HL-60 (cell line): ENCODE data around the gene SMOC1.

Source experiments
- POLR2AphosphoS5 ChIP-seq: IDR thresholded peaks from 2 replicates; pipeline ENCODE4 v1.6.1; 2012; ENCODE audit warnings: low read depth
- TF ChIP-seq, protein P1 (sequence below): IDR thresholded peaks from one replicate; pipeline ENCODE4 v1.5.1; 2011; ENCODE audit warnings: low read length, control low read depth, inconsistent platforms; ENCODE audit not compliant: insufficient read depth
- TF ChIP-seq, protein P2 (sequence below): IDR thresholded peaks from 2 replicates; pipeline ENCODE4 v1.6.1; 2012; ENCODE audit warnings: low read depth; ENCODE audit not compliant: insufficient replicate concordance

DNA sequence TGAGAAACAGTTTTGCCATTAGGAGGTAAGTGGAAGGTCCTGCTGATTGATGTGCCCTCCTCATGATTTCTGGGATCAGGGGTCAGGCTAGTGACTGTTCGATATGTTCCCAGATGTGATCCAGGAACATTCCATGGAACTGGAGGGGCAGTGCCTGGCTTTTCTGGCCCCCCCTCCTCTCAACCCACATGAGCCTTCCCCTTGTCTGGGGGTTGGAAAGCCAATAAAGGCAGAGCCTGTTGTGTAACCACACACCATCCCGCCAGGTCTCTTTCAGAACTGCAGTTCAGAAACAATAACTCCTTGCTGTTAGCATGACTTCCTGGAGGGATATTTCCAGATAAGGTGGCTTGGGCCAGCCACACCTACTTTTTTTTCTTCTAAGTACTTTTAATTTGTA lies 17.8 kb downstream of the SMOC1 start:
- TF ChIP-seq, protein P1, sequence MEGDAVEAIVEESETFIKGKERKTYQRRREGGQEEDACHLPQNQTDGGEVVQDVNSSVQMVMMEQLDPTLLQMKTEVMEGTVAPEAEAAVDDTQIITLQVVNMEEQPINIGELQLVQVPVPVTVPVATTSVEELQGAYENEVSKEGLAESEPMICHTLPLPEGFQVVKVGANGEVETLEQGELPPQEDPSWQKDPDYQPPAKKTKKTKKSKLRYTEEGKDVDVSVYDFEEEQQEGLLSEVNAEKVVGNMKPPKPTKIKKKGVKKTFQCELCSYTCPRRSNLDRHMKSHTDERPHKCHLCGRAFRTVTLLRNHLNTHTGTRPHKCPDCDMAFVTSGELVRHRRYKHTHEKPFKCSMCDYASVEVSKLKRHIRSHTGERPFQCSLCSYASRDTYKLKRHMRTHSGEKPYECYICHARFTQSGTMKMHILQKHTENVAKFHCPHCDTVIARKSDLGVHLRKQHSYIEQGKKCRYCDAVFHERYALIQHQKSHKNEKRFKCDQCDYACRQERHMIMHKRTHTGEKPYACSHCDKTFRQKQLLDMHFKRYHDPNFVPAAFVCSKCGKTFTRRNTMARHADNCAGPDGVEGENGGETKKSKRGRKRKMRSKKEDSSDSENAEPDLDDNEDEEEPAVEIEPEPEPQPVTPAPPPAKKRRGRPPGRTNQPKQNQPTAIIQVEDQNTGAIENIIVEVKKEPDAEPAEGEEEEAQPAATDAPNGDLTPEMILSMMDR = no peak
- TF ChIP-seq POLR2AphosphoS5 = no peak
- TF ChIP-seq, protein P2, sequence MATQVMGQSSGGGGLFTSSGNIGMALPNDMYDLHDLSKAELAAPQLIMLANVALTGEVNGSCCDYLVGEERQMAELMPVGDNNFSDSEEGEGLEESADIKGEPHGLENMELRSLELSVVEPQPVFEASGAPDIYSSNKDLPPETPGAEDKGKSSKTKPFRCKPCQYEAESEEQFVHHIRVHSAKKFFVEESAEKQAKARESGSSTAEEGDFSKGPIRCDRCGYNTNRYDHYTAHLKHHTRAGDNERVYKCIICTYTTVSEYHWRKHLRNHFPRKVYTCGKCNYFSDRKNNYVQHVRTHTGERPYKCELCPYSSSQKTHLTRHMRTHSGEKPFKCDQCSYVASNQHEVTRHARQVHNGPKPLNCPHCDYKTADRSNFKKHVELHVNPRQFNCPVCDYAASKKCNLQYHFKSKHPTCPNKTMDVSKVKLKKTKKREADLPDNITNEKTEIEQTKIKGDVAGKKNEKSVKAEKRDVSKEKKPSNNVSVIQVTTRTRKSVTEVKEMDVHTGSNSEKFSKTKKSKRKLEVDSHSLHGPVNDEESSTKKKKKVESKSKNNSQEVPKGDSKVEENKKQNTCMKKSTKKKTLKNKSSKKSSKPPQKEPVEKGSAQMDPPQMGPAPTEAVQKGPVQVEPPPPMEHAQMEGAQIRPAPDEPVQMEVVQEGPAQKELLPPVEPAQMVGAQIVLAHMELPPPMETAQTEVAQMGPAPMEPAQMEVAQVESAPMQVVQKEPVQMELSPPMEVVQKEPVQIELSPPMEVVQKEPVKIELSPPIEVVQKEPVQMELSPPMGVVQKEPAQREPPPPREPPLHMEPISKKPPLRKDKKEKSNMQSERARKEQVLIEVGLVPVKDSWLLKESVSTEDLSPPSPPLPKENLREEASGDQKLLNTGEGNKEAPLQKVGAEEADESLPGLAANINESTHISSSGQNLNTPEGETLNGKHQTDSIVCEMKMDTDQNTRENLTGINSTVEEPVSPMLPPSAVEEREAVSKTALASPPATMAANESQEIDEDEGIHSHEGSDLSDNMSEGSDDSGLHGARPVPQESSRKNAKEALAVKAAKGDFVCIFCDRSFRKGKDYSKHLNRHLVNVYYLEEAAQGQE = no peak
